B cell (primary cell): ENCODE measurements around the gene UTP3. TPM values are rescaled to one million over a fixed set of nuclear protein-coding genes. Genes with fewer than 3 reads are reported as not detected.
"Not testable (repeated sequence)": the region's sequence is repeated elsewhere in the genome, so short reads cannot be mapped to it uniquely, and the experiment has no call there.

Source experiments
- ATAC-seq: fragments of 200-7000 bp; cut with Tn5 transposase; one replicate; pipeline ENCODE4 v1.10.0; 2021; ENCODE audit warnings: low read depth, mild to moderate bottlenecking, moderate number of reproducible peaks, moderate library complexity
- CTCF ChIA-PET: fragments of 350-600 bp; sonication (Branson Sonifier 250); formaldehyde crosslinking; loops from one replicate; lab custom pipeline; 2021; ENCODE audit warnings: antibody characterized with exemption, inconsistent platforms; lab: Charles Lee
- POLR2A ChIA-PET: fragments of 350-600 bp; sonication (Branson Sonifier 250); formaldehyde crosslinking; loops from one replicate; lab custom pipeline; 2021; ENCODE audit warnings: antibody characterized with exemption; lab: Charles Lee
- DNase-seq: peaks from one replicate; pipeline ENCODE4 v3.0.0; 2013
- H2AFZ ChIP-seq: 2 replicates; pipeline ENCODE4 v1.6.1; 2012; ENCODE audit warnings: mild to moderate bottlenecking, low read depth, low read length; ENCODE audit not compliant: insufficient read depth, poor library complexity, severe bottlenecking
- H3K27ac ChIP-seq, 2 donors: 1 replicate in 1 of 2; 2 replicates in 1 of 2; pipeline ENCODE4 v1.5.1; 2012 to 2013; ENCODE audit warnings: low read length in 2 of 2, mild to moderate bottlenecking in 2 of 2, moderate library complexity in 1 of 2
- H3K27me3 ChIP-seq, 4 experiments: fragments of 200-600 bp in 1 of 4; sonication (generic) in 1 of 4; replicated peaks in 1 of 4; 1 replicate in 2 of 4; 2 replicates in 2 of 4; pipeline versions ENCODE4 v1.6.1 to v1.7.0; 2013 to 2016; ENCODE audit warnings: low read length in 3 of 4, mild to moderate bottlenecking in 2 of 4, mixed read lengths in 1 of 4, moderate library complexity in 1 of 4; ENCODE audit not compliant: insufficient read depth in 4 of 4, control insufficient read depth in 3 of 4; ENCODE audit errors: control extremely low read depth in 1 of 4
- H3K36me3 ChIP-seq, 2 experiments: replicated peaks in 1 of 2; 1 replicate in 1 of 2; 2 replicates in 1 of 2; pipeline versions ENCODE4 v1.6.1 to v1.7.1; 2013; ENCODE audit warnings: low read length in 1 of 2; ENCODE audit not compliant: insufficient read depth in 2 of 2, control insufficient read depth in 1 of 2; ENCODE audit errors: control extremely low read depth in 1 of 2, extremely low read depth in 1 of 2
- H3K4me1 ChIP-seq, 2 donors: fragments of 200-600 bp in 1 of 2; sonication (generic) in 1 of 2; 1 replicate in 1 of 2; 2 replicates in 1 of 2; pipeline versions ENCODE4 v1.5.1 to v1.6.1; 2013 to 2017; ENCODE audit warnings: low read length in 2 of 2; ENCODE audit not compliant: control insufficient read depth in 2 of 2, insufficient read depth in 2 of 2
- H3K4me2 ChIP-seq: replicated peaks from 2 replicates; pipeline ENCODE3; 2012; ENCODE audit warnings: mild to moderate bottlenecking, low read depth, low read length; ENCODE audit not compliant: poor library complexity, severe bottlenecking
- H3K4me3 ChIP-seq, 5 experiments: fragments of 200-600 bp in 1 of 5; sonication (generic) in 1 of 5; 1 replicate in 3 of 5; 2 replicates in 2 of 5; pipeline versions ENCODE4 v1.5.1 to v1.7.0; 2011 to 2016; ENCODE audit warnings: low read length in 4 of 5, mild to moderate bottlenecking in 4 of 5, low read depth in 2 of 5, control low read depth in 1 of 5, moderate library complexity in 1 of 5; ENCODE audit not compliant: insufficient read depth in 1 of 5; ENCODE audit errors: control extremely low read depth in 1 of 5, extremely low read depth in 1 of 5
- H3K79me2 ChIP-seq: fragments of 200-600 bp; sonication (generic); one replicate; pipeline ENCODE4 v1.6.0; 2016; ENCODE audit warnings: low read length; ENCODE audit not compliant: control insufficient read depth, insufficient read depth
- H3K9ac ChIP-seq: fragments of 200-600 bp; sonication (generic); 2 replicates; pipeline ENCODE4 v1.6.1; 2017; ENCODE audit warnings: mild to moderate bottlenecking, low read length, moderate library complexity
- H3K9me3 ChIP-seq, 3 donors: one replicate each; pipeline versions ENCODE4 v1.6.1 to v1.7.1; 2013; ENCODE audit warnings: low read length in 2 of 3; ENCODE audit not compliant: control insufficient read depth in 2 of 3, insufficient read depth in 1 of 3; ENCODE audit errors: control extremely low read depth in 1 of 3
- H4K20me1 ChIP-seq: 2 replicates; pipeline ENCODE4 v1.6.0; 2012; ENCODE audit warnings: mild to moderate bottlenecking, low read length; ENCODE audit not compliant: insufficient read depth, control insufficient read depth, poor library complexity, severe bottlenecking
- H3K27ac Mint-ChIP-seq: one replicate; pipeline ENCODE4 v1.8.0; 2021; ENCODE audit warnings: mixed read lengths
- H3K27me3 Mint-ChIP-seq: one replicate; pipeline ENCODE4 v1.8.0; 2021; ENCODE audit warnings: mixed read lengths
- H3K4me1 Mint-ChIP-seq: one replicate; pipeline ENCODE4 v1.8.0; 2021; ENCODE audit warnings: mixed read lengths
- H3K4me3 Mint-ChIP-seq: one replicate; pipeline ENCODE4 v1.8.0; 2021; ENCODE audit warnings: mixed read lengths
- H3K9me3 Mint-ChIP-seq: one replicate; pipeline ENCODE4 v1.8.0; 2022; ENCODE audit warnings: mixed read lengths; ENCODE audit not compliant: insufficient read depth
- EZH2 ChIP-seq: IDR thresholded peaks from 2 replicates; pipeline ENCODE4 v1.6.1; 2012; ENCODE audit warnings: borderline replicate concordance, low read depth, mild to moderate bottlenecking, moderate library complexity, low read length; ENCODE audit not compliant: insufficient read depth, poor library complexity, severe bottlenecking
- WGBS: methylation state at CpG from one replicate; pipeline ENCODE4 v1.1.5; 2013; ENCODE audit warnings: missing lambda C conversion rate; ENCODE audit not compliant: insufficient coverage; 5-methylcytosine and 5-hydroxymethylcytosine counted together
- intact Hi-C: fragments of 100-400 bp; cut with micrococcal nuclease; formaldehyde crosslinking; loops from one replicate; pipeline ENCODE4 v1.10.0; 2022
- polyA plus RNA-seq: library from polyadenylated mRNA; depleted of rRNA; stranded (reverse); fragments of >200 nt; gene quantifications from 2 replicates; pipeline ENCODE4 v1.2.3, GENCODE V29; 2012
- total RNA-seq, 2 donors: library from RNA; stranded (reverse); fragments of 120-200 nt in 1 of 2; gene quantifications; 1 replicate in 1 of 2; 2 replicates in 1 of 2; pipeline versions ENCODE4 v1.2.3 to v1.2.4, GENCODE V29; 2013 to 2022
- TF ChIP-seq, protein P1 (sequence below): fragments of 200-600 bp; IDR thresholded peaks from one replicate; pipeline ENCODE4 v1.8.0; 2022; ENCODE audit warnings: antibody characterized with exemption, mild to moderate bottlenecking

The UTP3 gene
- total and polyA plus RNA-seq, 2 donors (not counting 1 experiment from before 2014, with no cell fraction given): 6.2 to 42.2 TPM

DNA sequence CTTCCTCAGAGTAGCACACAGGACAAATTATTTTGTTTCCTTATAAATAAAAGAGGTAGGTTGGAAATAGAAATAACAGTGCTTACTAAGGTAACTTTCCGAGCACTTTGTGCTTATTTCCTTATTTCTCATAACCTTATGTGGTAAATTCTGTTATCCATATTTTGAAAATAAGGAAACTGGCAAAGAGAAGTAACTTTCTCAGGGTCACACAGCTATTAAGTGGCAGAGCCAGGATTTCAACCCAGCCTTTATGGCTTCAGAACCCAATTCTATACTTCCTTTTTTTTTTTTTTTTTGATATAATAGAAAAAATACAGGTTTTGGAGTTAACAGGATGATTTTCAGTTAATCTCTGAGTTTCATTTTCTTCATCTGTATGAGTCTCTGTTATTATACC, 3.3 kb downstream of the UTP3 start:
- H2AFZ ChIP-seq: no peak overlapping the region
- intact Hi-C loops: no loop called here
- no peak overlapping the region for H3K9ac ChIP-seq
- DNase-seq (no peak), ATAC-seq (no peak)
- H3K4me3 ChIP-seq: no peak overlapping the region
- no peaks in the 10 kb centered on the region for H3K27me3 ChIP-seq
- H3K4me2 ChIP-seq: peak overlapping the region; percentile 12
- no CpG with 5 or more reads among the region's 1 CpG for WGBS
- H3K4me3 Mint-ChIP-seq: no peak overlapping the region
- POLR2A ChIA-PET: interaction anchor here (0.6 to 1.3 kb wide), 3 partner anchors 14 to 153 kb away, joined by 4 to 5 read pairs (median 4); no protein-coding TSS in a partner anchor
- H3K27ac Mint-ChIP-seq: no peak overlapping the region
- H3K79me2 ChIP-seq: peaks cover 15% of the 10 kb centered on the region
- no peaks in the 10 kb centered on the region for H3K36me3 ChIP-seq
- TF ChIP-seq, protein P1, sequence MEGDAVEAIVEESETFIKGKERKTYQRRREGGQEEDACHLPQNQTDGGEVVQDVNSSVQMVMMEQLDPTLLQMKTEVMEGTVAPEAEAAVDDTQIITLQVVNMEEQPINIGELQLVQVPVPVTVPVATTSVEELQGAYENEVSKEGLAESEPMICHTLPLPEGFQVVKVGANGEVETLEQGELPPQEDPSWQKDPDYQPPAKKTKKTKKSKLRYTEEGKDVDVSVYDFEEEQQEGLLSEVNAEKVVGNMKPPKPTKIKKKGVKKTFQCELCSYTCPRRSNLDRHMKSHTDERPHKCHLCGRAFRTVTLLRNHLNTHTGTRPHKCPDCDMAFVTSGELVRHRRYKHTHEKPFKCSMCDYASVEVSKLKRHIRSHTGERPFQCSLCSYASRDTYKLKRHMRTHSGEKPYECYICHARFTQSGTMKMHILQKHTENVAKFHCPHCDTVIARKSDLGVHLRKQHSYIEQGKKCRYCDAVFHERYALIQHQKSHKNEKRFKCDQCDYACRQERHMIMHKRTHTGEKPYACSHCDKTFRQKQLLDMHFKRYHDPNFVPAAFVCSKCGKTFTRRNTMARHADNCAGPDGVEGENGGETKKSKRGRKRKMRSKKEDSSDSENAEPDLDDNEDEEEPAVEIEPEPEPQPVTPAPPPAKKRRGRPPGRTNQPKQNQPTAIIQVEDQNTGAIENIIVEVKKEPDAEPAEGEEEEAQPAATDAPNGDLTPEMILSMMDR: no peak
- TF ChIP-seq EZH2: no peak
- peaks cover 24 to 32% of the 10 kb centered on the region in 2 donors for H3K4me1 ChIP-seq
- no peaks in the 10 kb centered on the region for H3K27me3 Mint-ChIP-seq
- peak overlapping the region in 1 of 2 donors; percentile 39 for H3K27ac ChIP-seq
- CTCF ChIA-PET: interaction anchor here (0.7 to 6.5 kb wide), 3 partner anchors 10 to 27 kb away, joined by 3 to 59 read pairs (median 3); no protein-coding TSS in a partner anchor
- H3K9me3 Mint-ChIP-seq: no peaks in the 10 kb centered on the region
- H3K9me3 ChIP-seq: no peaks in the 10 kb centered on the region
- H4K20me1 ChIP-seq: no peaks in the 10 kb centered on the region
- H3K4me1 Mint-ChIP-seq: peaks cover 40% of the 10 kb centered on the region

DNA sequence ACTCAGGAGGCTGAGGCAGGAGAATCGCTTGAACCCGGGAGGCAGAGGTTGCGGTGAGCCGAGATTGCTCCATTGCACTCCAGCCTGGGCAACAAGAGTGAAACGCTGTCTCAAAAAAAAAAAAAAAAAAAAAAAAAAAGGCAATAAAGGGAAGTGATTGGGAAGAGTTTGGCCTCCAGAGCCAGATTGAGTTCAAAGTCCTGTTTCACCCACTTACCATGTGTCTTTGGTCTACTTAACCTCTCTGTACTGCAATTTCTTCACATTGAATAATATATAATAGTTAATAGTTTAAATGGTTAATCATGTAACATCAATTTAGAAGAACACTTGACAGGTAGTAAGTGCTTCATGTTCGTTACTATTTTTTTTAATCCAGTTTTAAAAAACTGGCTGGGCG, 6.3 kb downstream of the UTP3 start:
- H3K9ac ChIP-seq, H3K4me2 ChIP-seq, H3K27me3 Mint-ChIP-seq, H3K9me3 Mint-ChIP-seq, H4K20me1 ChIP-seq, H3K79me2 ChIP-seq, H2AFZ ChIP-seq, H3K9me3 ChIP-seq, intact Hi-C loops, H3K27ac ChIP-seq, H3K36me3 ChIP-seq, DNase-seq, H3K4me3 Mint-ChIP-seq, H3K27me3 ChIP-seq, H3K4me3 ChIP-seq, ATAC-seq, H3K27ac Mint-ChIP-seq: not testable (repeated sequence)
- H3K4me1 Mint-ChIP-seq: peaks cover 22% of the 10 kb centered on the region
- WGBS: 92% methylated on average over 2 of the region's 7 CpGs
- H3K4me1 ChIP-seq: peaks cover 12 to 14% of the 10 kb centered on the region in 2 donors
- ChIA-PET CTCF (interaction anchor here (0.7 to 6.5 kb wide), 3 partner anchors 9 to 56 kb away, joined by 3 to 59 read pairs (median 3); no protein-coding TSS in a partner anchor), POLR2A (interaction anchor here (0.6 kb wide), 1 partner anchor 207 kb away, joined by 3 read pairs; no protein-coding TSS in a partner anchor)

DNA sequence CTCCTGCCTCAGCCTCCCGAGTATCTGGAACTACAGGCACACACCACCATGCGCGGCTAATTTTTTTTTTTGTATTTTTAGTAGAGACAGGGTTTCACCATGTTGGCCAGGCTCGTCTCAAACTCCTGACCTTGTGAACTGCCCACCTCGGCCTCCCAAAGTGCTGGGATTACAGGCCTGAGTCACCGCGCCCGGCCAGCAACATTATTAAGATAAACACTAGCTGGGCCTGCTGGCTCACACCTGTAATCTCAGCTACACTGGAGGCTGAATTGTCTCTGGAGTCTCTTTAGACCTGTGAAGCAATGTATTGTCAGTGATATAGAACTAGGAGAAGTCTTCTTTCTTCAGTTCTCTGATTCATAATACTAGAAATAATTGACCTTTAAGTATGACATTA, 10.1 kb downstream of the UTP3 start:
- CTCF ChIA-PET: interaction anchor here (1.4 kb wide), 1 partner anchor 10 kb away, joined by 6 read pairs; the partner anchor contains the start of gene UTP3
- H3K9ac ChIP-seq, H3K27ac Mint-ChIP-seq, H3K27ac ChIP-seq, H3K4me1 Mint-ChIP-seq, H3K4me1 ChIP-seq, H3K36me3 ChIP-seq, intact Hi-C loops, H3K4me3 ChIP-seq, DNase-seq, H3K4me2 ChIP-seq, H4K20me1 ChIP-seq, H3K9me3 ChIP-seq, H3K4me3 Mint-ChIP-seq, POLR2A ChIA-PET, H2AFZ ChIP-seq, H3K9me3 Mint-ChIP-seq, ATAC-seq, H3K27me3 Mint-ChIP-seq, H3K27me3 ChIP-seq, H3K79me2 ChIP-seq: not testable (repeated sequence)
- 100% methylated on average over 2 of the region's 8 CpGs for WGBS
